GM18520 (cell line): ENCODE measurements around the gene SUCLG2.

Experiments
- ATAC-seq: cut with Tn5 transposase; IDR thresholded peaks from one replicate; pipeline ENCODE4 v1.9.1; 2021; ENCODE audit not compliant: unreplicated experiment

SUCLG2 gene

GRCh38 chr3:67462187-67462586 is 192.2 kb downstream of the SUCLG2 start:
- ATAC-seq, result no peak

GRCh38 chr3:67461667-67462142 is 192.7 kb downstream of the SUCLG2 start:
- ATAC-seq, result no peak

- no peak for ATAC-seq
These were observed 193.4 kb downstream of the SUCLG2 start for GRCh38 chr3:67460841-67461510.

GRCh38 chr3:67459796-67460195 is 194.6 kb downstream of the SUCLG2 start:
- no peak for ATAC-seq

GRCh38 chr3:67458896-67459530 is 195.4 kb downstream of the SUCLG2 start:
- no peak for ATAC-seq

GRCh38 chr3:67458408-67458807 is 196.0 kb downstream of the SUCLG2 start:
- ATAC-seq, result no peak

- ATAC-seq, result no peak
These were observed 200.8 kb downstream of the SUCLG2 start for GRCh38 chr3:67453628-67454027.

GRCh38 chr3:67450153-67450552 is 204.3 kb downstream of the SUCLG2 start:
- ATAC-seq, result no peak

GRCh38 chr3:67447393-67447792 is 207.0 kb downstream of the SUCLG2 start:
- ATAC-seq, result no peak

- no peak for ATAC-seq
These were observed 216.6 kb downstream of the SUCLG2 start for GRCh38 chr3:67437789-67438188.

- ATAC-seq, result no peak
These were observed 217.3 kb downstream of the SUCLG2 start for GRCh38 chr3:67437090-67437489.

GRCh38 chr3:67433109-67433508 is 221.3 kb downstream of the SUCLG2 start:
- ATAC-seq, result no peak

- ATAC-seq, result no peak
These were observed 222.5 kb downstream of the SUCLG2 start for GRCh38 chr3:67431887-67432286.

- no peak for ATAC-seq
These were observed 230.7 kb downstream of the SUCLG2 start for GRCh38 chr3:67423722-67424121.

GRCh38 chr3:67421912-67422311 is 232.5 kb downstream of the SUCLG2 start:
- no peak for ATAC-seq

GRCh38 chr3:67419779-67420178 is 234.6 kb downstream of the SUCLG2 start:
- ATAC-seq, result no peak

GRCh38 chr3:67419218-67419529 is 235.2 kb downstream of the SUCLG2 start:
- ATAC-seq, result no peak

GRCh38 chr3:67418426-67419217 is 235.8 kb downstream of the SUCLG2 start:
- no peak for ATAC-seq

- no peak for ATAC-seq
These were observed 237.7 kb downstream of the SUCLG2 start for GRCh38 chr3:67416703-67417102.

- ATAC-seq, result no peak
These were observed 238.9 kb downstream of the SUCLG2 start for GRCh38 chr3:67415511-67415910.

GRCh38 chr3:67414740-67415139 is 239.7 kb downstream of the SUCLG2 start:
- ATAC-seq, result no peak

- no peak for ATAC-seq
These were observed 249.2 kb downstream of the SUCLG2 start for GRCh38 chr3:67405193-67405592.
